BJ (cell line): ENCODE results near the gene GTPBP8. TPM values are rescaled to one million over a fixed set of nuclear protein-coding genes. Genes with fewer than 3 reads are reported as not detected.

Experiments used
- CTCF ChIA-PET: fragments of 350-600 bp; formaldehyde crosslinking; extraction: SDS; loops from one replicate; lab custom pipeline; 2021; ENCODE audit warnings: antibody characterized with exemption, inconsistent platforms; lab: Yijun Ruan, JAX
- POLR2A ChIA-PET: fragments of 300-600 bp; sonication (Branson Sonifier 250); formaldehyde crosslinking; extraction: SDS; loops from one replicate; lab custom pipeline; 2021; ENCODE audit warnings: antibody characterized with exemption; lab: Charles Lee
- DNase-seq: peaks from one replicate; pipeline ENCODE4 v3.0.0-alpha.2; 2011; ENCODE audit warnings: low read depth
- H3K27me3 ChIP-seq: 2 replicates; pipeline ENCODE4 v1.6.0; 2011; ENCODE audit warnings: low read length; ENCODE audit not compliant: control insufficient read depth, insufficient read depth
- H3K36me3 ChIP-seq: 2 replicates; pipeline ENCODE4 v1.5.1; 2011; ENCODE audit warnings: low read length; ENCODE audit not compliant: control insufficient read depth, insufficient read depth
- H3K4me3 ChIP-seq: 2 replicates; pipeline ENCODE4 v1.5.1; 2011; ENCODE audit warnings: low read depth, mild to moderate bottlenecking, control low read depth, low read length
- CTCF ChIP-seq: IDR thresholded peaks from 2 replicates; pipeline ENCODE4 v1.5.1; 2011; ENCODE audit warnings: low read depth, mild to moderate bottlenecking, control low read depth, inconsistent platforms, low read length, moderate library complexity; ENCODE audit not compliant: insufficient read depth
- polyA plus RNA-seq: library from polyadenylated mRNA; depleted of rRNA; stranded (reverse); fragments of >200 nt; gene quantifications from 2 replicates; pipeline ENCODE4 v1.2.3, GENCODE V29; 2011

GTPBP8 gene
- polyA plus RNA-seq, 1 experiment, result 16.7 TPM

DNA sequence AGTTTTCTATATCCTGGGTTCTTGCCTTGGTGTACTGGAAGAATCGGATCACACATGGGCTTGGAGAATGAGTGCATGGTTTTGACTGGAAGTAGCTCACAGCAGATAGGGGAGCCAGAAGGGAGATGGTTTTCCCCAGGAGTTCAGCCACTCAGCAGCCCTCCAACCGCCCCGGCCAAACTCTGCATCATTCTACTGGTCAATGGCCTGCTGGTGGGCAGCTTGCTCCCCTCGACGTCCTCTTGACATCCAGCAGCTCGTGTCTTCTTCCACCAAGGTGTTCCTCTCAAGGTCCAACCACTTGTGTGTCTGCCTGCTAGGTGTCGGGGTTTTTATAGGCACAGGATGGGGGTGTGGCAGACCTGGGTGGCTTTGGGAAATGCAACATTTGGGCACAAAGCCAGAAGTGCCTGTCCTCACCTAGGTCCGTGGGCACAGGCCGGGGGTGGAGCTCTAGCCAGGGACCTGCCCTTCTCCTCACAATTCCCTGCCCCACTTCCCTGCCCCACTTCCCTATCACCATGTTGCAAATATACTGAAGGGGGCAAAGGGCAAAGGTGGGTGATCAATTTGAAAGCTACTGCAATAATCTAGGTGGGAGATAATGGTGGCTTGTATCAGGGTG is 3.0 kb upstream of the GTPBP8 start:
- POLR2A ChIA-PET, result no interaction called here
- CTCF ChIA-PET, result interaction anchor here (1.2 to 1.4 kb wide), 2 partner anchors 9 to 345 kb away, joined by 3 to 6 read pairs; no protein-coding TSS in a partner anchor
- no peak overlapping the region for H3K4me3 ChIP-seq
- no peak for DNase-seq
- no peaks in the 10 kb centered on the region for H3K27me3 ChIP-seq
- no peak for TF ChIP-seq CTCF
- no peaks in the 10 kb centered on the region for H3K36me3 ChIP-seq

GRCh38 chr3:112995800-112996199 is 5.0 kb downstream of the GTPBP8 start:
- no peak for TF ChIP-seq CTCF
- H3K36me3 ChIP-seq, result peaks cover 3% of the 10 kb centered on the region
- H3K4me3 ChIP-seq, result no peak overlapping the region
- ChIA-PET POLR2A (no interaction called here), CTCF (no interaction called here)
- no peak for DNase-seq
- H3K27me3 ChIP-seq, result no peaks in the 10 kb centered on the region

- Histone ChIP-seq H3K4me3 (no peak overlapping the region), H3K27me3 (no peaks in the 10 kb centered on the region), H3K36me3 (peaks cover 11% of the 10 kb centered on the region)
- POLR2A ChIA-PET, result interaction anchor here (0.6 kb wide), 1 partner anchor 358 kb away, joined by 3 read pairs; no protein-coding TSS in a partner anchor
- CTCF ChIA-PET, result interaction anchor here (0.7 kb wide), 1 partner anchor 13 kb away, joined by 3 read pairs; no protein-coding TSS in a partner anchor
- no peak for DNase-seq
- no peak for TF ChIP-seq CTCF
These were observed 9.9 kb downstream of the GTPBP8 start for GRCh38 chr3:113000691-113001090.

GRCh38 chr3:113002037-113002436 is 11.3 kb downstream of the GTPBP8 start:
- ChIA-PET POLR2A (no interaction called here), CTCF (interaction anchor here (0.6 kb wide), 1 partner anchor 497 kb away, joined by 3 read pairs; no protein-coding TSS in a partner anchor)
- TF ChIP-seq CTCF, result no peak
- Histone ChIP-seq H3K27me3 (no peaks in the 10 kb centered on the region), H3K4me3 (no peak overlapping the region), H3K36me3 (peaks cover 13% of the 10 kb centered on the region)
- DNase-seq, result no peak

DNA sequence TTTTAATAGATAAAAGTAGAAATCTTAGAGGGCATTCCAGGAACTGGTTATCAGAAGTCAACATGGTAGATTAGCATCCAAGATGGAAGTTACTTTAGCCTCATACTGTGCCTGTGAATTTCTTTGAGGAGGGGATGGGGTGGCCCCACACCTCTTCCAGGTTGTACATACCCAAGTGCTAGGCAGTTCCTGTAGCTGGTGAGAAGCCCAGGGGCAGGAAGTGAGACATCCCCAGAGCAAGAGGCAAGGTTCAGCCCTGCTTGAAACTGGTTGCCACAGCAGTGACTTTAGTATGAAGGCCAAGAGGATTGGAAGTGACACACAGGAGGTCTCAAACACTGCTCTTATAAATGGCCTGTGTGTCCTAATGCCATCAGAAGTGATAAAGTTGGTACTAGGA is 11.9 kb downstream of the GTPBP8 start:
- Histone ChIP-seq H3K27me3 (no peaks in the 10 kb centered on the region), H3K4me3 (no peak overlapping the region), H3K36me3 (peaks cover 15% of the 10 kb centered on the region)
- ChIA-PET CTCF (no interaction called here), POLR2A (no interaction called here)
- TF ChIP-seq CTCF, result no peak
- DNase-seq, result no peak
